ENCODE measurements around the gene OPHN1.

OPHN1 gene

GRCh38 chrX:68179355-68179754 lies 253.9 kb downstream of the OPHN1 start:
- Histone ChIP-seq H3K36me3 (ENCODE audit: control insufficient read depth, insufficient read depth, low read length) (no peaks in the 10 kb centered on the region), H3K9ac (ENCODE audit: low read length) (no peak overlapping the region), H3K4me3 (ENCODE audit: low read length) (no peak overlapping the region), H3K9me3 (ENCODE audit: control insufficient read depth, low read length) (no peaks in the 10 kb centered on the region), H3K4me1 (ENCODE audit: control insufficient read depth, insufficient read depth, low read length) (no peaks in the 10 kb centered on the region), H3K27me3 (ENCODE audit: control insufficient read depth, insufficient read depth, low read length) (no peaks in the 10 kb centered on the region)

- no peak overlapping the region for H3K9ac ChIP-seq (ENCODE audit: low read length)
- H3K4me1 ChIP-seq (ENCODE audit: control insufficient read depth, insufficient read depth, low read length), result no peaks in the 10 kb centered on the region
- no peak overlapping the region for H3K4me3 ChIP-seq (ENCODE audit: low read length)
- no peaks in the 10 kb centered on the region for H3K27me3 ChIP-seq (ENCODE audit: control insufficient read depth, insufficient read depth, low read length)
- H3K9me3 ChIP-seq (ENCODE audit: control insufficient read depth, low read length), result no peaks in the 10 kb centered on the region
- no peaks in the 10 kb centered on the region for H3K36me3 ChIP-seq (ENCODE audit: control insufficient read depth, insufficient read depth, low read length)
These were observed 255.8 kb downstream of the OPHN1 start for GRCh38 chrX:68177542-68177941.

DNA sequence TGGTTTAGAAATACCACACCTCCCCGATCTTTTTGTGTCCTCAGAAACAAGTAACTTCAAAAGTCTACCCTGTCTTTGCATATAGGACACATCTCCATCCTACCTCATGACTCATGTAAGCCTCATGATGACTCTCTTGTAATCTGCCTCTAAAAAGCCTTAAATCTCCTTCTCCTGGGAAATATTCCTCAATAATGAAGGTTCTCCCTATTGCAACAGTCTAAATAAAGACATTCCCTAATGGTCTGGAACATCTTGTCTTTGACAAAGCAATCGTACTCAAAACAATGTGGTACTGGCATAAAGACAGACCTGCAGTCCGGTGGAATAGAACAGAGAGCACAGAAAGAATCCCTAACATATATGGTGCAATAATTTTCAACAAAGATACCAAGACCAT lies 257.7 kb downstream of the OPHN1 start:
- no peaks in the 10 kb centered on the region for H3K36me3 ChIP-seq (ENCODE audit: control insufficient read depth, insufficient read depth, low read length)
- no peaks in the 10 kb centered on the region for H3K4me1 ChIP-seq (ENCODE audit: control insufficient read depth, insufficient read depth, low read length)
- H3K4me3 ChIP-seq (ENCODE audit: low read length), result no peak overlapping the region
- no peak overlapping the region for H3K9ac ChIP-seq (ENCODE audit: low read length)
- no peaks in the 10 kb centered on the region for H3K9me3 ChIP-seq (ENCODE audit: control insufficient read depth, low read length)
- no peaks in the 10 kb centered on the region for H3K27me3 ChIP-seq (ENCODE audit: control insufficient read depth, insufficient read depth, low read length)

GRCh38 chrX:68163441-68163840 lies 269.9 kb downstream of the OPHN1 start:
- Histone ChIP-seq H3K36me3 (ENCODE audit: control insufficient read depth, insufficient read depth, low read length) (no peaks in the 10 kb centered on the region), H3K9ac (ENCODE audit: low read length) (no peak overlapping the region)

GRCh38 chrX:68147848-68148247 lies 285.4 kb downstream of the OPHN1 start:
- Histone ChIP-seq H3K4me1 (ENCODE audit: control insufficient read depth, insufficient read depth, low read length) (no peaks in the 10 kb centered on the region), H3K27me3 (ENCODE audit: control insufficient read depth, insufficient read depth, low read length) (no peaks in the 10 kb centered on the region), H3K36me3 (ENCODE audit: control insufficient read depth, insufficient read depth, low read length) (no peaks in the 10 kb centered on the region), H3K4me3 (ENCODE audit: low read length) (no peak overlapping the region), H3K9ac (ENCODE audit: low read length) (no peak overlapping the region), H3K9me3 (ENCODE audit: control insufficient read depth, low read length) (no peaks in the 10 kb centered on the region)

More at GRCh38 chrX:68163441-68163840, 269.9 kb downstream of the OPHN1 start:
- Histone ChIP-seq H3K4me1 (ENCODE audit: control insufficient read depth, insufficient read depth, low read length) (no peaks in the 10 kb centered on the region), H3K9me3 (ENCODE audit: control insufficient read depth, low read length) (no peaks in the 10 kb centered on the region), H3K4me3 (ENCODE audit: low read length) (no peak overlapping the region), H3K27me3 (ENCODE audit: control insufficient read depth, insufficient read depth, low read length) (no peaks in the 10 kb centered on the region)

- Histone ChIP-seq H3K9ac (ENCODE audit: low read length) (no peak overlapping the region), H3K4me1 (ENCODE audit: control insufficient read depth, insufficient read depth, low read length) (no peaks in the 10 kb centered on the region), H3K27me3 (ENCODE audit: control insufficient read depth, insufficient read depth, low read length) (no peaks in the 10 kb centered on the region), H3K36me3 (ENCODE audit: control insufficient read depth, insufficient read depth, low read length) (no peaks in the 10 kb centered on the region), H3K9me3 (ENCODE audit: control insufficient read depth, low read length) (no peaks in the 10 kb centered on the region), H3K4me3 (ENCODE audit: low read length) (no peak overlapping the region)
These were observed 287.2 kb downstream of the OPHN1 start for GRCh38 chrX:68146054-68146453.

DNA sequence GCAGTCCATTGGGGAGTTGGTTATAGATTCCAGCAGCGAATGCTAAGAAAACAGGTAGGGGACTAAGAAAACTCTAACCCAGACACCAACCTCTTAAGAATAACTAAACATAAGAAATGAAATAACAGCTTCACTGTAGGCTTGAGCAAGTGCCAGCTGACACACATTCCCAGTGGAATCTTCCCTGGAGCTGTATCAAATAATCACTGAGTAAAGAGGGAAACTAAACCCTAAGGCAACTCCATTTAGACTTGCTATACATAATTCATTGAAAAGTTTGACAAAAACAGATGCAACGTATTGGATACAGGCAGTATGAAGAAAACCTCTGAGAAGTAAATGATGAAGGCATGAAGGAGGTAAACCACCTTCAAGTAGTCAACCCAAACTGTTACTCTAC lies 293.5 kb downstream of the OPHN1 start:
- Histone ChIP-seq H3K9ac (ENCODE audit: low read length) (no peak overlapping the region), H3K4me1 (ENCODE audit: control insufficient read depth, insufficient read depth, low read length) (no peaks in the 10 kb centered on the region), H3K36me3 (ENCODE audit: control insufficient read depth, insufficient read depth, low read length) (no peaks in the 10 kb centered on the region), H3K27me3 (ENCODE audit: control insufficient read depth, insufficient read depth, low read length) (no peaks in the 10 kb centered on the region), H3K9me3 (ENCODE audit: control insufficient read depth, low read length) (no peaks in the 10 kb centered on the region), H3K4me3 (ENCODE audit: low read length) (no peak overlapping the region)

DNA sequence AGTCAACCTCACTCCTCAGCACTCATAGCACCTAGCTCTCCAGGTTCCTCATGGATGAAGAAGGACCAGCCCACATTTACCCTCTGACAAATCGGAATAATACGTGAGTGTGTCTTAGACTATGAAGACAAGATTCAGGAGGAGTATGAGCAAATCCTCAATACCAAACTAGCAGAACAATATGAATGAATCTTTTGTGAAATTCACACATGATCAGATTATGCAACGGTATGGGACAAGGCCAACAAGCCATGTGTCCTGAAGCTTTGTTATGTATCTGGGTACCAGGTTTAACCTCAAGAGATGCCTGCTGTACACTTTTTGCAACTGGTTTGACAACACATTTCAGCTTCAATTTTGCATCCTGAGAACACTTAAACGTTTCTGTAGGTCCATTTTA lies 300.1 kb downstream of the OPHN1 start:
- Histone ChIP-seq H3K9me3 (ENCODE audit: control insufficient read depth, low read length) (no peaks in the 10 kb centered on the region), H3K9ac (ENCODE audit: low read length) (no peak overlapping the region), H3K4me3 (ENCODE audit: low read length) (no peak overlapping the region), H3K36me3 (ENCODE audit: control insufficient read depth, insufficient read depth, low read length) (no peaks in the 10 kb centered on the region), H3K27me3 (ENCODE audit: control insufficient read depth, insufficient read depth, low read length) (no peaks in the 10 kb centered on the region), H3K4me1 (ENCODE audit: control insufficient read depth, insufficient read depth, low read length) (no peaks in the 10 kb centered on the region)

- Histone ChIP-seq H3K4me3 (ENCODE audit: low read length) (no peak overlapping the region), H3K27me3 (ENCODE audit: control insufficient read depth, insufficient read depth, low read length) (no peaks in the 10 kb centered on the region), H3K4me1 (ENCODE audit: control insufficient read depth, insufficient read depth, low read length) (no peaks in the 10 kb centered on the region), H3K9me3 (ENCODE audit: control insufficient read depth, low read length) (no peaks in the 10 kb centered on the region), H3K9ac (ENCODE audit: low read length) (no peak overlapping the region), H3K36me3 (ENCODE audit: control insufficient read depth, insufficient read depth, low read length) (no peaks in the 10 kb centered on the region)
These were observed 300.5 kb downstream of the OPHN1 start for GRCh38 chrX:68132749-68133148.

- Histone ChIP-seq H3K9me3 (ENCODE audit: control insufficient read depth, low read length) (no peaks in the 10 kb centered on the region), H3K9ac (ENCODE audit: low read length) (no peak overlapping the region), H3K4me1 (ENCODE audit: control insufficient read depth, insufficient read depth, low read length) (no peaks in the 10 kb centered on the region), H3K4me3 (ENCODE audit: low read length) (no peak overlapping the region), H3K27me3 (ENCODE audit: control insufficient read depth, insufficient read depth, low read length) (no peaks in the 10 kb centered on the region), H3K36me3 (ENCODE audit: control insufficient read depth, insufficient read depth, low read length) (no peaks in the 10 kb centered on the region)
These were observed 311.5 kb downstream of the OPHN1 start for GRCh38 chrX:68121835-68122234.

DNA sequence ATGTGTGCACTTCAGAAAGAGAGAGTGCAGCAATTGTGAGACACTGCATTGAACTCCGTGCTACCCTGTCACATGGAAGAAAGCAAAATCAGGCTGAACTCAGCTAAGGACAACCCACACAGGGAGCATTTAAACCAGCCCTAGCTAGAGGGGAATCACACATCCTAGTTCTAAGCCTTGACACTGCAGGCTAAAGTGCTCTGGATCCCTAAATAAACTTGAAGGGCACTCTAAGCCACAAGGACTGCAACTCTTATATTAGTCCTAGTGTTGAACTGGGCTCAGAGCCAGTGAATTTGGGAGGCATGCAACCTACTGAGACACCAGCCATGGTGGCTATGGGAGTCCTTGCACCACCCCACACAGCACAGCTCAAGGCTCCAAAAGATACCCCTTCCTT lies 311.9 kb downstream of the OPHN1 start:
- no peaks in the 10 kb centered on the region for H3K9me3 ChIP-seq (ENCODE audit: control insufficient read depth, low read length)
- H3K36me3 ChIP-seq (ENCODE audit: control insufficient read depth, insufficient read depth, low read length), result no peaks in the 10 kb centered on the region
- H3K4me3 ChIP-seq (ENCODE audit: low read length), result no peak overlapping the region
- H3K4me1 ChIP-seq (ENCODE audit: control insufficient read depth, insufficient read depth, low read length), result no peaks in the 10 kb centered on the region
- no peaks in the 10 kb centered on the region for H3K27me3 ChIP-seq (ENCODE audit: control insufficient read depth, insufficient read depth, low read length)
- no peak overlapping the region for H3K9ac ChIP-seq (ENCODE audit: low read length)

- H3K9me3 ChIP-seq (ENCODE audit: control insufficient read depth, low read length), result no peaks in the 10 kb centered on the region
- no peaks in the 10 kb centered on the region for H3K27me3 ChIP-seq (ENCODE audit: control insufficient read depth, insufficient read depth, low read length)
- H3K9ac ChIP-seq (ENCODE audit: low read length), result no peak overlapping the region
- H3K36me3 ChIP-seq (ENCODE audit: control insufficient read depth, insufficient read depth, low read length), result no peaks in the 10 kb centered on the region
- no peaks in the 10 kb centered on the region for H3K4me1 ChIP-seq (ENCODE audit: control insufficient read depth, insufficient read depth, low read length)
- no peak overlapping the region for H3K4me3 ChIP-seq (ENCODE audit: low read length)
These were observed 317.9 kb downstream of the OPHN1 start for GRCh38 chrX:68115371-68115770.

GRCh38 chrX:68114573-68115129 lies 318.6 kb downstream of the OPHN1 start:
- H3K36me3 ChIP-seq (ENCODE audit: control insufficient read depth, insufficient read depth, low read length), result no peaks in the 10 kb centered on the region
- no peaks in the 10 kb centered on the region for H3K9me3 ChIP-seq (ENCODE audit: control insufficient read depth, low read length)
- H3K27me3 ChIP-seq (ENCODE audit: control insufficient read depth, insufficient read depth, low read length), result no peaks in the 10 kb centered on the region
- H3K4me3 ChIP-seq (ENCODE audit: low read length), result no peak overlapping the region
- no peak overlapping the region for H3K9ac ChIP-seq (ENCODE audit: low read length)
- no peaks in the 10 kb centered on the region for H3K4me1 ChIP-seq (ENCODE audit: control insufficient read depth, insufficient read depth, low read length)

All from mucosa of stomach (tissue), 1 donor.